ENCODE measurements around the gene DNAH9.

DNA sequence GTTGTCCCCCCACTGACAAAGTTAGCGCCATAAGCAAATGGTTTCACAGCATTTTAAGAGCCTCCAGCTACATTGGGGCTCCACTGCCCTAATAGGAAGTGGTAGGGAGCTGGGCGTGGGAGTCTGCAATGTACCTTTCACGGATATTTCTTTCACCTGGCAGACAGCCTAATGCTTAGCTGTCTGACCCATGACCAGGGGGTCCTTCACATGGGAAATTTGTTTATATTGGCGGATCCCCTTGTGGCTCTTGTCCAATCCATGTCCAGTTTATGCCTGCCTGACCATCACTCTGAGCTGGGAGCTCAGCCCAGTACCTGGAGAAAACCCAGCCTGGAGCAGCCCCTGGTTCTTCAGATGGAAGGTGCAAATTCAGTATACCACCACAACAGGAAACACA, 254.0 kb downstream of the DNAH9 start:
- TF ChIP-seq, protein P1, sequence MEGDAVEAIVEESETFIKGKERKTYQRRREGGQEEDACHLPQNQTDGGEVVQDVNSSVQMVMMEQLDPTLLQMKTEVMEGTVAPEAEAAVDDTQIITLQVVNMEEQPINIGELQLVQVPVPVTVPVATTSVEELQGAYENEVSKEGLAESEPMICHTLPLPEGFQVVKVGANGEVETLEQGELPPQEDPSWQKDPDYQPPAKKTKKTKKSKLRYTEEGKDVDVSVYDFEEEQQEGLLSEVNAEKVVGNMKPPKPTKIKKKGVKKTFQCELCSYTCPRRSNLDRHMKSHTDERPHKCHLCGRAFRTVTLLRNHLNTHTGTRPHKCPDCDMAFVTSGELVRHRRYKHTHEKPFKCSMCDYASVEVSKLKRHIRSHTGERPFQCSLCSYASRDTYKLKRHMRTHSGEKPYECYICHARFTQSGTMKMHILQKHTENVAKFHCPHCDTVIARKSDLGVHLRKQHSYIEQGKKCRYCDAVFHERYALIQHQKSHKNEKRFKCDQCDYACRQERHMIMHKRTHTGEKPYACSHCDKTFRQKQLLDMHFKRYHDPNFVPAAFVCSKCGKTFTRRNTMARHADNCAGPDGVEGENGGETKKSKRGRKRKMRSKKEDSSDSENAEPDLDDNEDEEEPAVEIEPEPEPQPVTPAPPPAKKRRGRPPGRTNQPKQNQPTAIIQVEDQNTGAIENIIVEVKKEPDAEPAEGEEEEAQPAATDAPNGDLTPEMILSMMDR (IDR thresholded peaks at IDR 0.05): no peak
- no peak for TF ChIP-seq POLR2A (IDR thresholded peaks at IDR 0.05)

Measured in right lobe of liver (tissue), 4 donors.